GM12878 (cell line): ENCODE data around the gene PRC1.

ENCODE experiments used
- FOS ChIP-seq: IDR thresholded peaks from 3 replicates; pipeline ENCODE4 v1.6.1; 2011; ENCODE audit warnings: borderline replicate concordance; ENCODE audit not compliant: insufficient read length; ENCODE audit errors: extremely low read depth
- TF ChIP-seq, protein P1 (sequence below), 3 experiments: IDR thresholded peaks in 2 of 3; conservative IDR thresholded peaks in 1 of 3; 2 replicates each; pipeline ENCODE4 v1.5.1; 2011; ENCODE audit warnings: low read depth in 3 of 3, low read length in 3 of 3, mild to moderate bottlenecking in 3 of 3, control low read depth in 2 of 3, moderate library complexity in 2 of 3, inconsistent platforms in 1 of 3, mixed read lengths in 1 of 3; ENCODE audit not compliant: control insufficient read depth in 2 of 3, insufficient read depth in 1 of 3; ENCODE audit errors: extremely low read depth in 1 of 3

DNA sequence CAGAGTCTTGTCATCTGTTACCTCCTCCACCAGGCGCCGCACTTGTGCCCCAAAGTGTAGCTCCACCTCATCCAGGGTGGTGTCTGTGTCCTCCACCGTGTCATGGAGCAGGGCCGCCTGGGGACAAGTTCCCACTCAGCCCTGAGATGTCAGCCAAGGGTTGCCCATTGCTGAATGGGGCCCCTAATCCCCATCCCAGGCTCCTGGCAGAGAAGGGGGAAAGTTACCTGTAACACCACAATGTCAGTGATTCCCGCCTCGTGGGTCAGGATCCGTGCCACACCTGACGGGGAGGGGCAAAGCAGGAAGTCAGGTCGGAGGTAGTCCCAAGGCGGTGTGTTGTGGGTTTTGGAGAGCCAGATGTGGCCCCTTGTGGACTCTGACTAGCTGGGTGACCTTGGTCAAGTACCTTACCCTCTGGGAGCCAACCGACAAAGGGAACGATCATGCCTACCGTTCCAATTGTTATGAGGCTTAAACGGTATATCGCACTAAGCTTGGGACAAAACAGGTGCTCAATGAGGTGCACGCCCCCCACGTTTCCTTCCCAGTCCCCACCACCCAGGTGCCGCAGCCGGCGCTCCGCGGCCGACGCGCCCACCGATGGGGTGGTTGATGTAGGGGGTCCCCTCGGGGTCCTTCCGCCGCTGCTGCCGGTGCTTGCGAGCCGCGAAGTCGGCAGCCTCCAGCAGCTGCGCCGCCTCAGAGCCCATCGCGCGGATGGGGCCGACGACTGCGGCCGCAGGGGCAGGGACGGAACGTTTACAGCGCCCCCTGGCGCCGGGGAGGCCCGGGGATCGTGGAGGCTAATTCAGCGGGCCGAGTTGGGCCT lies 62.3 kb downstream of the PRC1 start, which contains the start of gene HDDC3:
- TF ChIP-seq FOS = no peak
- TF ChIP-seq, protein P1, sequence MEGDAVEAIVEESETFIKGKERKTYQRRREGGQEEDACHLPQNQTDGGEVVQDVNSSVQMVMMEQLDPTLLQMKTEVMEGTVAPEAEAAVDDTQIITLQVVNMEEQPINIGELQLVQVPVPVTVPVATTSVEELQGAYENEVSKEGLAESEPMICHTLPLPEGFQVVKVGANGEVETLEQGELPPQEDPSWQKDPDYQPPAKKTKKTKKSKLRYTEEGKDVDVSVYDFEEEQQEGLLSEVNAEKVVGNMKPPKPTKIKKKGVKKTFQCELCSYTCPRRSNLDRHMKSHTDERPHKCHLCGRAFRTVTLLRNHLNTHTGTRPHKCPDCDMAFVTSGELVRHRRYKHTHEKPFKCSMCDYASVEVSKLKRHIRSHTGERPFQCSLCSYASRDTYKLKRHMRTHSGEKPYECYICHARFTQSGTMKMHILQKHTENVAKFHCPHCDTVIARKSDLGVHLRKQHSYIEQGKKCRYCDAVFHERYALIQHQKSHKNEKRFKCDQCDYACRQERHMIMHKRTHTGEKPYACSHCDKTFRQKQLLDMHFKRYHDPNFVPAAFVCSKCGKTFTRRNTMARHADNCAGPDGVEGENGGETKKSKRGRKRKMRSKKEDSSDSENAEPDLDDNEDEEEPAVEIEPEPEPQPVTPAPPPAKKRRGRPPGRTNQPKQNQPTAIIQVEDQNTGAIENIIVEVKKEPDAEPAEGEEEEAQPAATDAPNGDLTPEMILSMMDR (IDR thresholded peaks at IDR 0.05 in 2 of 3, conservative IDR thresholded peaks at IDR 0.05 in 1 of 3; ENCODE audit: control insufficient read depth in 2 of 3, extremely low read depth in 1 of 3, insufficient read depth in 1 of 3, low read depth in 3 of 3, low read length in 3 of 3) = peak; percentile 91 to 98 (median 92)
